ENCODE measurements around the gene HMG20B. TPM values are rescaled to one million over a fixed set of nuclear protein-coding genes. Genes with fewer than 3 reads are reported as not detected.
"Not testable (repeated sequence)": the region's sequence is repeated elsewhere in the genome, so short reads cannot be mapped to it uniquely, and the experiment has no call there.

The HMG20B gene
- 79.9 TPM in 2 replicates for total RNA-seq (2014; rRNA removed; shearing (Covaris generic))

- DNase-seq (ENCODE audit: low read depth): no peak
Measured at GRCh38 chr19:3572855-3573161, at the start of gene HMG20B. TSS of gene HMG20B (plus strand) at chr19:3572944. CDS start at chr19:3573310, 366 bp downstream.

GRCh38 chr19:3523361-3524077, 49.2 kb upstream of the HMG20B start:
- no peak for DNase-seq (ENCODE audit: low read depth)

GRCh38 chr19:3524078-3524842, 48.5 kb upstream of the HMG20B start:
- DNase-seq (ENCODE audit: low read depth): no peak

GRCh38 chr19:3524904-3525451, 47.8 kb upstream of the HMG20B start:
- DNase-seq (ENCODE audit: low read depth): no peak

- no peak for DNase-seq (ENCODE audit: low read depth)
Measured at GRCh38 chr19:3526507-3527237, 46.1 kb upstream of the HMG20B start.

GRCh38 chr19:3527238-3527910, 45.4 kb upstream of the HMG20B start:
- DNase-seq (ENCODE audit: low read depth): no peak

GRCh38 chr19:3528080-3528479, 44.7 kb upstream of the HMG20B start:
- DNase-seq (ENCODE audit: low read depth): no peak

GRCh38 chr19:3528539-3529211, 44.1 kb upstream of the HMG20B start:
- DNase-seq (ENCODE audit: low read depth): no peak

- not testable (repeated sequence) for DNase-seq (ENCODE audit: low read depth)
Measured at GRCh38 chr19:3529299-3529698, 43.4 kb upstream of the HMG20B start.

GRCh38 chr19:3530389-3530788, 42.4 kb upstream of the HMG20B start:
- DNase-seq (ENCODE audit: low read depth): no peak

GRCh38 chr19:3531716-3532115, 41.0 kb upstream of the HMG20B start:
- no peak for DNase-seq (ENCODE audit: low read depth)

- DNase-seq (ENCODE audit: low read depth): no peak
Measured at GRCh38 chr19:3532154-3532786, 40.5 kb upstream of the HMG20B start.

GRCh38 chr19:3533033-3533432, 39.7 kb upstream of the HMG20B start:
- no peak for DNase-seq (ENCODE audit: low read depth)

GRCh38 chr19:3533563-3534216, 39.1 kb upstream of the HMG20B start:
- DNase-seq (ENCODE audit: low read depth): no peak

- no peak for DNase-seq (ENCODE audit: low read depth)
Measured at GRCh38 chr19:3534375-3535234, 38.1 kb upstream of the HMG20B start.

- DNase-seq (ENCODE audit: low read depth): no peak
Measured at GRCh38 chr19:3535235-3535535, 37.6 kb upstream of the HMG20B start.

- no peak for DNase-seq (ENCODE audit: low read depth)
Measured at GRCh38 chr19:3535563-3535965, 37.2 kb upstream of the HMG20B start.

GRCh38 chr19:3535981-3536380, 36.8 kb upstream of the HMG20B start:
- DNase-seq (ENCODE audit: low read depth): no peak

GRCh38 chr19:3536429-3537100, 36.2 kb upstream of the HMG20B start:
- no peak for DNase-seq (ENCODE audit: low read depth)
